ENCODE data around the gene APOBEC4.
A peak's percentile ranks its signal among the peaks of the same experiment; 100 is the strongest.

Gene APOBEC4

GRCh38 chr1:183674886-183675285 is 21.8 kb upstream of the APOBEC4 start:
- DNase-seq = no peak

GRCh38 chr1:183674339-183674738 is 21.2 kb upstream of the APOBEC4 start:
- DNase-seq = no peak

DNA sequence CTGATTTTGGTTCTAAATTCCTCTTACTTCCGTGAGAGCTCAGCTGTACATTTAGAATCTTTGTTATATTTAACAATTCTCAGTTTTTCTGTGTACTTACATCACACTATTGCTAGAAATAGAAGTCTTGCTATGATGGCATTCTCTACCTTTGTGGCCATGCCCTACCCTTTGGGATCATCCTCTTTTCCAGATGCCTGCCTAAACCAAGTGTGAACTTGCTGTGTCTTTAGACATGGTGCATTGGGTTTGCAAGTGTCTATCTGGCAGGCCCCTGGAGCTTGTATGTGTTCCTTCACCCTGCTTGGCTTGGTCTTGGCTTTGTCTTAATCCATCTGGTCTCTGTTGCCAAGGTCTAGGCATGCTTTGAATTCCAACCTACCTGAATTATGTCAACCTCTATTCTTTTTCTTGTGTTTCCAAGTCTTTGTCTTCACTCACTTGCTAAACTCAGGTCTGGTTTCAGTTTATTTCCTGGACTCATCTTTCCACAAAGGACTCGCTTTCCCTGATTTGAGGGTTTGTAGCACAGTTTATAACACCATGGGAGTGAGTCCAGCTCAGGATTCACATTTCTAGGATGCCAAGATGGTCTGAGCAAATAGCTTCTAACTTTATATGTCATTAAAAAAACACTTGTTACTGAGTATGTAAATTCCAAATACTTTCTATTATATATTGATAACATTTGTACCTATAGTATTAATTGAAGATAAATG is 20.6 kb upstream of the APOBEC4 start:
- DNase-seq = no peak

DNA sequence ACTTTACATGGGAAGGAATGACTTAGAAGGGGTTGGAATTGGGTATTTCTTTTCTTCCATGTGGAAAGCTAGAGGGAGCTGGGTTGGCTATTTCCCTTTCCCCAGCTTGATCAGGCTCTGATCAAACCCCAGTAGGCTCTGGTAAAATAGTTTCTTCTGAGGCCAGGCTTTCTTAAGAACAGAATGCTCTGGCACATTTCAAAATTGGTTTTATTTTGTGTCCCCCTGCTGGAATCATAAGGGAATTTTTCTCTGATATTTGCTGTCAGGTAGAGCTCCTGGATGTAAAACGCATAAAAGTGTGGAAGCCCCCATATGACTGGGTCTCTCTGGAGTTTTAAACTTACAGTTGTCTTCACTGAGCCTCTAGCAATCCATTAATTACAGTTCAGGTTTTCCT is 17.1 kb upstream of the APOBEC4 start:
- no peak for DNase-seq

GRCh38 chr1:183656355-183656754 is 3.2 kb upstream of the APOBEC4 start:
- DNase-seq = no peak

DNA sequence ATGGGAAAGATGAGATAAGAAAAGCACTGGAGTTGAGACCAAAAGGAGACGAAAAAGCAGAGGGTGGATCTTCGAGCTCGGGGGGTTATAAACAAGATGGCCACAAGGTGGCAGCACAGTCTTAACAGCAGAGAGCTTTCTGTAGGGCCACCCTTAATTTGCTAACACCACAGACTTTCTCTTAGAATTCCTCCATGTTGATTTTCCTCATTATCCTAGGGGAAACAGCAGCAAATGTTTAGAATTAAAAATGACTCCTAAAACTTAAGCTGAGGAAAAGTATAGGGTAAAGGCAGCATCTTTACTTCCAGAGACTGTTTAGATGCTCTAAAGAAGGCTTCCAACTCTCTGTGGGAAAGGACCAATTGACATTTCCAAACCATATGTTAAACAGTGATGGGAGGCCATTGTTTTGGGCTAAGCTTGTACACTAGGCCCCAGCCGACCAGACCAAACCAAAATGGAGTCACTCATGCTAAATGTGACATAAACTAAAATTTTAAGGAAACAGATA is 2.5 kb upstream of the APOBEC4 start:
- peak; percentile 69 for DNase-seq

- DNase-seq = no peak
Observed at GRCh38 chr1:183654706-183655105, 1.6 kb upstream of the APOBEC4 start.

- DNase-seq = no peak
Observed at GRCh38 chr1:183653876-183654451, 848 bp upstream of the APOBEC4 start.

- no peak for DNase-seq
Observed at GRCh38 chr1:183653462-183653794, 312 bp upstream of the APOBEC4 start.

DNA sequence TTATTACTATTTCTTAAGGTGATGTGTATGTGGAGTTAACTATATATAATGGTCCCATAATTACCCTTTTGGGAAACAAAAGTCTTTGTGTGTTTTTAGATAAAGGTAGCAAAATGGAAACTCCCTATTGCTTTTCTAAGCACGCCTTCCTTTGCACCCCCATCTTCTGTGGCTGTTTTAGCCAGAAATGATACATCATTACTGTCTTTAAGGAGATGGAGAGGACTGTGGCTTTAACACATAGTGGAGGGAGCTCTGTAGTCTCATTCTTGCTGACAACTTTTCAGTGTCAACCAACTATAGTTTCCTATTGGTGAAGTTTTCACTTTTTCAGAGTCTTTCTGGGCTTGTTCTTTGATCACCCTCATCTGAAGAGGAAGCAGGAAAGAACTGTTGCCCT is 1.0 kb downstream of the APOBEC4 start:
- no peak for DNase-seq

- no peak for DNase-seq
Observed at GRCh38 chr1:183651612-183652011, 1.5 kb downstream of the APOBEC4 start.

GRCh38 chr1:183648042-183648441 is 5.1 kb downstream of the APOBEC4 start:
- DNase-seq = no peak

GRCh38 chr1:183646776-183647175 is 6.3 kb downstream of the APOBEC4 start:
- DNase-seq = no peak

GRCh38 chr1:183645531-183645930 is 7.6 kb downstream of the APOBEC4 start:
- DNase-seq = no peak

DNA sequence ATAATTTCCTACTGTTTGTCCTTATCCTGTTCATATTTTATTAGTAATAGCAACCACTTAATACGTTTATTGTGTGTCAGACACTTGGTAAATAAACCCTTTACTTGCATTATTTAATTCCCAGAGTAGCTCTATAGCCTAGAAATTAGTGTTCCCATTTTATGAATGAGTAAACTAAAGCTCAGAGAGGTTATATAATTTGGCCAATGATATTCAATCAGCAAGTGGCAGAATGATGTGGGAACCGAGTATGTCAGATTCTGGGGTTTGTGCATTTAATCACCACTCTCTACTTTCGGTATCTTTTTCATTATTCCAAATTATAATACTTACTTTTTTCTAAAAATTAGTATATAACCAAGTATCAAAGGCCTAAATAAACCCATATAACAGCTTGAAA is 10.9 kb downstream of the APOBEC4 start:
- DNase-seq = no peak

- DNase-seq = no peak
Observed at GRCh38 chr1:183640193-183640592, 12.9 kb downstream of the APOBEC4 start.

DNA sequence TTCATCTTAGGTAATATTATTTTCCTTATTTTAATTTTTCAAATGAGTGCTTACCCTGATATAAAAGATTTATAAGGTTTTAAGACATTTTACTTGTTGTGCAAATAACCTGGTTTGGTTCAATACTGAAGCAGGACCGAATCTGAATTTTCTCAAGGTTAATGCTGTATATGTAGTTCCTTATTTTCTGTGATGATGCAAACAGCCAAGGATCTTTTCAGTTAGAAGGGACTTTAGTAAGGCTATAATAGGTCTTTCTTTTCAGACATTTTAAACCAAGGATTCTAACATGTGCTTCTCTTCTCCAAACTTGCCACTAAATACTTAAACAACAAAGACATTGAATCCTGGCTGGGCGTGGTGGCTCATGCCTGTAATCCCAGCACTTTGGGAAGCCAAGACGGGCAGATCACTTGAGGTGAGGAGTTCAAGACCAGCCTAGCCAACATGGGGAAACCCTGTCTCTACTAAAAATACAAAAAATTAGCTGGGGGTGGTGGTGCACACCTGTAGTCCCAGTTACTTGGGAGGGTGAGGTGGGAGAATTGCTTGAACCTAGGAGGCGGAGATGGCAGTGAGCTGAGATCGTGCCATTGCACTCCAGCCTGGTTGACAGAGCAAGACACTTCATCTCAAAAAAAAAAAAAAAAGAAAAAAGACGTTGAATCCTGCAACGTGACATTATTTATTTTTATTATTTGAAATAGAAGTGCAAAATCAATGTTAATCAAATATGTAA is 14.3 kb downstream of the APOBEC4 start:
- DNase-seq = no peak

DNA sequence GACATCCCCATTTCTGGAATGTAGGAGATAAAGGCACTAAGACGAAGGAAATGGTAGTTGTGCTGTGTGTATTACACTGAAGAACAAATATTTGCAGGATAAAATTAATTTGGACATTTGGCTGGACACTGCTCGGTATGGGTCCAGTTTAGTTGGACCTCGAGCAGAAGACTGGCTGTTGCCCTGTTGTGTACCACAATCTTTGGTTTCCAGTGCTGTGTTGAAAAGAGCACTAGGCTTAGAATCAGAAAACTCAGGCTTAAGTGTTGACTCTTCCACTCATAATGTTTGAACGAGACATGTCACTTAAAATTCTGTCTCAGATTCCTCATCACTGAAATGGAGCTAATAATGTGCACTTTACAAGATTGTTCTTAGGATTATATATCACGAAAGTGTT is 16.3 kb downstream of the APOBEC4 start:
- no peak for DNase-seq

DNA sequence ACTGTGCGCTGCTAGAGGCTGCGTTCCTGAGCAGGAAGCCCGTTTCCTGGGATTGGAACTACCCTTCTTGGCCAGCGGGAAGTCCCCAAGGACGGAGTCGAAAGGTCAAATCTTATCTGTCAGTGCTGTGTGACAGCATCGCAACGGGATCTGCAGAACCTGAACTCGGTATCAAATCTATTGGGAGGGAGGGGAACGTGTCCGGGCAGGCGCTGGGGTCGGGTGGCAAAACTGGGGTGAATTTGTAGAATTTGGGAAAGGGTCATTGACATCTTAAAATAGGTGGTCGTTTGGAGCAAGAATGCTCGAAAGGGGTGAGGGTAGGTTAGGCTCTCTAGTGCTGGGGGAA is 16.8 kb downstream of the APOBEC4 start:
- DNase-seq = no peak

GRCh38 chr1:183635606-183636333 is 17.3 kb downstream of the APOBEC4 start, which contains the start of gene ARPC5:
TSS of gene ARPC5 (minus strand) at chr1:183635783. CDS start at chr1:183635659, 124 bp downstream.
- peak; percentile 96 for DNase-seq

- DNase-seq = peak; percentile 5
Observed at GRCh38 chr1:183635099-183635605, 18.0 kb downstream of the APOBEC4 start.

GRCh38 chr1:183634429-183635065 is 18.6 kb downstream of the APOBEC4 start:
- DNase-seq = no peak
